K562 (cell line): ENCODE results near the gene SDCCAG8.

ENCODE experiments used
- ARNT ChIP-seq, 2 experiments: fragments of 450-650 bp; IDR thresholded peaks; 2 replicates each; pipeline ENCODE4 v1.6.1; 2016; ENCODE audit warnings: mild to moderate bottlenecking in 1 of 2
- CBX8 ChIP-seq: fragments of 200-600 bp; sonication (generic); IDR thresholded peaks from 2 replicates; pipeline ENCODE4 v1.6.1; 2012; ENCODE audit warnings: borderline replicate concordance, mixed run types, low read depth, mild to moderate bottlenecking, moderate library complexity, mixed read lengths, low read length, control low read depth, inconsistent platforms; ENCODE audit not compliant: poor library complexity, severe bottlenecking; ENCODE audit errors: extremely low read depth
- FOXA1 ChIP-seq: fragments of 450-650 bp; IDR thresholded peaks from 2 replicates; pipeline ENCODE4 v1.6.1; 2016; ENCODE audit warnings: mild to moderate bottlenecking, borderline replicate concordance
- FOXK2 ChIP-seq, 2 experiments: fragments of 450-650 bp; IDR thresholded peaks in 1 of 2; conservative IDR thresholded peaks in 1 of 2; 2 replicates each; pipeline ENCODE4 v1.6.1; 2016; ENCODE audit warnings: low read depth in 2 of 2, mild to moderate bottlenecking in 1 of 2
- MBD2 ChIP-seq: sonication (generic); IDR thresholded peaks from 2 replicates; pipeline ENCODE4 v1.6.1; 2016; ENCODE audit warnings: low read depth, borderline replicate concordance
- NONO ChIP-seq, 2 experiments: fragments of 200-400 bp in 1 of 2; fragments of 450-650 bp in 1 of 2; formaldehyde crosslinking in 1 of 2; IDR thresholded peaks; 2 replicates each; pipeline ENCODE4 v1.6.1; 2017; ENCODE audit warnings: low read depth in 2 of 2, mild to moderate bottlenecking in 2 of 2, moderate library complexity in 2 of 2, low read length in 1 of 2
- PHB2 ChIP-seq: fragments of 450-650 bp; IDR thresholded peaks from 2 replicates; pipeline ENCODE4 v1.6.1; 2017; ENCODE audit warnings: low read depth
- TF ChIP-seq, protein P1 (sequence below), 3 experiments: fragments of 200-800 bp in 1 of 3; fragments of 250-450 bp in 1 of 3; fragments of 450-650 bp in 1 of 3; sonication (Bioruptor Pico) in 1 of 3; sonication (Bioruptor generic) in 1 of 3; formaldehyde crosslinking in 1 of 3; IDR thresholded peaks; 2 replicates each; pipeline versions ENCODE4 v1.6.1 to v1.8.0; 2016 to 2022; ENCODE audit warnings: mild to moderate bottlenecking in 2 of 3, missing genetic modification characterization in 2 of 3, missing compliant biosample characterization in 1 of 3, moderate library complexity in 1 of 3
- TF ChIP-seq, protein P2 (sequence below), 2 experiments: fragments of 450-650 bp in 1 of 2; sonication (generic) in 1 of 2; formaldehyde crosslinking in 1 of 2; IDR thresholded peaks in 1 of 2; conservative IDR thresholded peaks in 1 of 2; 2 replicates each; pipeline versions ENCODE4 v1.6.1 to v1.8.1; 2016 to 2023; ENCODE audit warnings: mild to moderate bottlenecking in 2 of 2, moderate library complexity in 2 of 2, inconsistent platforms in 1 of 2, missing genetic modification reagents in 1 of 2
- TF ChIP-seq, protein P3 (sequence below), 3 experiments: IDR thresholded peaks in 2 of 3; conservative IDR thresholded peaks in 1 of 3; 2 replicates each; pipeline ENCODE4 v1.5.1; 2011 to 2012; ENCODE audit warnings: low read length in 3 of 3, mild to moderate bottlenecking in 3 of 3, control low read depth in 2 of 3, improper control_type of control experiment in 1 of 3, inconsistent platforms in 1 of 3, low read depth in 1 of 3, mixed read lengths in 1 of 3, moderate library complexity in 1 of 3; ENCODE audit not compliant: insufficient read depth in 2 of 3

DNA sequence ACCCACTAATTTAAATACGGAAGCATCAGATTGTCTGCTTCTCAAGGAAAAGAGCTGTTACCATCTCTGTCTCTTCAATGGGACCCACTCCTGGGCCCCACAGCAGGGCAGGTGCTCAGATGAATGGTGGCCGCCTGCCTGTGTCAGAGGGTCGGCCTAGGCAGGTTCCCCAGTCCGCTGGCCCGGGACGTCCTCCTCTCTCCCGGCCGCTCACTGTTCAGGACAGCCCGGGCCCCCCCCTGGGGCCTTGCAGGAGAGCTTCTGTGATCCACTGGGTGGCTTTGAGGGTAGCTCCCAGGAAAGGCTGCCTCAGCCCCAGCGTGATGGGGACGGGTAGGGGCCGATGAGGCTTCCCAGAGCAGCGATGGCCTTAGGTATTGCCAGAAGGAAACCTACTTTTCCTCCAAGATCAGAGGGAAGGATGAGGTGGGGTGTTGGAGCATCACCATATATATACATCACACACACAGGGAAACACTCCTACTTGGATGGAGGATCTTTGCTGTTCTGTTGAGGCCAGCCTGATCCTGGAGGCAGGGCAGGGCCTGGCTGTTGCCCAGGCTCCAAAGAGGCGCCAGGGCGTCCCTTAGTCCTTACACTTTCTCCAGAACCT lies 231.3 kb downstream of the SDCCAG8 start:
- TF ChIP-seq PHB2: no peak
- no peak for TF ChIP-seq CBX8
- TF ChIP-seq, protein P1, sequence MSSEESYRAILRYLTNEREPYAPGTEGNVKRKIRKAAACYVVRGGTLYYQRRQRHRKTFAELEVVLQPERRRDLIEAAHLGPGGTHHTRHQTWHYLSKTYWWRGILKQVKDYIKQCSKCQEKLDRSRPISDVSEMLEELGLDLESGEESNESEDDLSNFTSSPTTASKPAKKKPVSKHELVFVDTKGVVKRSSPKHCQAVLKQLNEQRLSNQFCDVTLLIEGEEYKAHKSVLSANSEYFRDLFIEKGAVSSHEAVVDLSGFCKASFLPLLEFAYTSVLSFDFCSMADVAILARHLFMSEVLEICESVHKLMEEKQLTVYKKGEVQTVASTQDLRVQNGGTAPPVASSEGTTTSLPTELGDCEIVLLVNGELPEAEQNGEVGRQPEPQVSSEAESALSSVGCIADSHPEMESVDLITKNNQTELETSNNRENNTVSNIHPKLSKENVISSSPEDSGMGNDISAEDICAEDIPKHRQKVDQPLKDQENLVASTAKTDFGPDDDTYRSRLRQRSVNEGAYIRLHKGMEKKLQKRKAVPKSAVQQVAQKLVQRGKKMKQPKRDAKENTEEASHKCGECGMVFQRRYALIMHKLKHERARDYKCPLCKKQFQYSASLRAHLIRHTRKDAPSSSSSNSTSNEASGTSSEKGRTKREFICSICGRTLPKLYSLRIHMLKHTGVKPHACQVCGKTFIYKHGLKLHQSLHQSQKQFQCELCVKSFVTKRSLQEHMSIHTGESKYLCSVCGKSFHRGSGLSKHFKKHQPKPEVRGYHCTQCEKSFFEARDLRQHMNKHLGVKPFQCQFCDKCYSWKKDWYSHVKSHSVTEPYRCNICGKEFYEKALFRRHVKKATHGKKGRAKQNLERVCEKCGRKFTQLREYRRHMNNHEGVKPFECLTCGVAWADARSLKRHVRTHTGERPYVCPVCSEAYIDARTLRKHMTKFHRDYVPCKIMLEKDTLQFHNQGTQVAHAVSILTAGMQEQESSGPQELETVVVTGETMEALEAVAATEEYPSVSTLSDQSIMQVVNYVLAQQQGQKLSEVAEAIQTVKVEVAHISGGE (CRISPR knock-in tag; IDR thresholded peaks at IDR 0.05): no peak
- TF ChIP-seq FOXA1: no peak
- TF ChIP-seq MBD2: no peak
- TF ChIP-seq ARNT (IDR thresholded peaks at IDR 0.05): no peak
- no peak for TF ChIP-seq NONO (IDR thresholded peaks at IDR 0.05; ENCODE audit: low read depth in 2 of 2, low read length in 1 of 2)
- TF ChIP-seq, protein P2, sequence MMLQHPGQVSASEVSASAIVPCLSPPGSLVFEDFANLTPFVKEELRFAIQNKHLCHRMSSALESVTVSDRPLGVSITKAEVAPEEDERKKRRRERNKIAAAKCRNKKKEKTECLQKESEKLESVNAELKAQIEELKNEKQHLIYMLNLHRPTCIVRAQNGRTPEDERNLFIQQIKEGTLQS (IDR thresholded peaks at IDR 0.05): no peak
- TF ChIP-seq, protein P2 (CRISPR knock-in tag; conservative IDR thresholded peaks at IDR 0.05): no peak
- TF ChIP-seq FOXK2 (conservative IDR thresholded peaks at IDR 0.05 in 1 of 2, IDR thresholded peaks at IDR 0.05 in 1 of 2; ENCODE audit: low read depth in 2 of 2): no peak
- TF ChIP-seq, protein P3, sequence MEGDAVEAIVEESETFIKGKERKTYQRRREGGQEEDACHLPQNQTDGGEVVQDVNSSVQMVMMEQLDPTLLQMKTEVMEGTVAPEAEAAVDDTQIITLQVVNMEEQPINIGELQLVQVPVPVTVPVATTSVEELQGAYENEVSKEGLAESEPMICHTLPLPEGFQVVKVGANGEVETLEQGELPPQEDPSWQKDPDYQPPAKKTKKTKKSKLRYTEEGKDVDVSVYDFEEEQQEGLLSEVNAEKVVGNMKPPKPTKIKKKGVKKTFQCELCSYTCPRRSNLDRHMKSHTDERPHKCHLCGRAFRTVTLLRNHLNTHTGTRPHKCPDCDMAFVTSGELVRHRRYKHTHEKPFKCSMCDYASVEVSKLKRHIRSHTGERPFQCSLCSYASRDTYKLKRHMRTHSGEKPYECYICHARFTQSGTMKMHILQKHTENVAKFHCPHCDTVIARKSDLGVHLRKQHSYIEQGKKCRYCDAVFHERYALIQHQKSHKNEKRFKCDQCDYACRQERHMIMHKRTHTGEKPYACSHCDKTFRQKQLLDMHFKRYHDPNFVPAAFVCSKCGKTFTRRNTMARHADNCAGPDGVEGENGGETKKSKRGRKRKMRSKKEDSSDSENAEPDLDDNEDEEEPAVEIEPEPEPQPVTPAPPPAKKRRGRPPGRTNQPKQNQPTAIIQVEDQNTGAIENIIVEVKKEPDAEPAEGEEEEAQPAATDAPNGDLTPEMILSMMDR (IDR thresholded peaks at IDR 0.05 in 2 of 3, conservative IDR thresholded peaks at IDR 0.05 in 1 of 3; ENCODE audit: insufficient read depth in 2 of 3, low read depth in 1 of 3, low read length in 3 of 3): no peak
